ENCODE measurements around the gene RIMBP2. TPM values are rescaled to one million over a fixed set of nuclear protein-coding genes. Genes with fewer than 3 reads are reported as not detected.

RIMBP2 gene
- total RNA-seq, 5 donors from 2014 or later (not counting 1 experiment from before 2014, with no cell fraction given) = 0.10 to 0.38 TPM; not detected in 3

GRCh38 chr12:130357241-130357640 lies 358.9 kb downstream of the RIMBP2 start:
- ChIA-PET POLR2A (no interaction called here), CTCF (no interaction called here)
- Mint-ChIP-seq H3K27me3 (peaks cover 8 to 21% of the 10 kb centered on the region in 2 donors), H3K27ac (no peak overlapping the region), H3K4me3 (no peak overlapping the region), H3K9me3 (peaks cover 0 to 6% (median 5%) of the 10 kb centered on the region in 3 donors), H3K4me1 (no peaks in the 10 kb centered on the region), H3K36me3 (no peaks in the 10 kb centered on the region)
- H3K9me3 ChIP-seq = no peaks in the 10 kb centered on the region
- H3K27ac ChIP-seq (ENCODE audit: low read length) = no peak overlapping the region
- H3K4me1 ChIP-seq (ENCODE audit: control insufficient read depth in 1 of 2, extremely low read depth in 1 of 2, insufficient read depth in 2 of 2, low read length in 2 of 2) = no peaks in the 10 kb centered on the region
- H3K36me3 ChIP-seq (ENCODE audit: control insufficient read depth in 2 of 2, extremely low read depth in 1 of 2, insufficient read depth in 1 of 2, low read length in 1 of 2) = no peaks in the 10 kb centered on the region
- peaks cover 0 to 5% of the 10 kb centered on the region in 2 experiments for H3K27me3 ChIP-seq (replicated peaks in 1 of 2; ENCODE audit: control insufficient read depth in 2 of 2, extremely low read depth in 1 of 2, insufficient read depth in 2 of 2, low read length in 1 of 2)
- DNase-seq (no peak), ATAC-seq (replicated peaks in 1 of 4) (no peak)
- H3K4me3 ChIP-seq (ENCODE audit: control insufficient read depth in 1 of 2, extremely low read depth in 1 of 2, low read length in 1 of 2) = no peak overlapping the region
- 86% methylated on average over 7 of the region's 8 CpGs for WGBS (ENCODE audit: insufficient coverage)

GRCh38 chr12:130356222-130356621 lies 359.9 kb downstream of the RIMBP2 start:
- CTCF ChIA-PET = no interaction called here
- Histone ChIP-seq H3K4me1 (ENCODE audit: control insufficient read depth in 1 of 2, extremely low read depth in 1 of 2, insufficient read depth in 2 of 2, low read length in 2 of 2) (no peaks in the 10 kb centered on the region), H3K27ac (ENCODE audit: low read length) (no peak overlapping the region), H3K4me3 (ENCODE audit: control insufficient read depth in 1 of 2, extremely low read depth in 1 of 2, low read length in 1 of 2) (no peak overlapping the region), H3K27me3 (replicated peaks in 1 of 2; ENCODE audit: control insufficient read depth in 2 of 2, extremely low read depth in 1 of 2, insufficient read depth in 2 of 2, low read length in 1 of 2) (peaks cover 0 to 5% of the 10 kb centered on the region in 2 experiments), H3K9me3 (no peaks in the 10 kb centered on the region), H3K36me3 (ENCODE audit: control insufficient read depth in 2 of 2, extremely low read depth in 1 of 2, insufficient read depth in 1 of 2, low read length in 1 of 2) (no peaks in the 10 kb centered on the region)
- H3K27me3 Mint-ChIP-seq = peaks cover 8 to 27% of the 10 kb centered on the region in 2 donors
- POLR2A ChIA-PET = no interaction called here
- DNase-seq = no peak
- no peak overlapping the region for H3K27ac Mint-ChIP-seq
- 63% methylated on average over 5 of the region's 8 CpGs for WGBS (ENCODE audit: insufficient coverage)
- H3K9me3 Mint-ChIP-seq = peaks cover 0 to 6% (median 5%) of the 10 kb centered on the region in 3 donors
- no peak for ATAC-seq (replicated peaks in 1 of 4)
- no peak overlapping the region for H3K4me3 Mint-ChIP-seq
- no peaks in the 10 kb centered on the region for H3K4me1 Mint-ChIP-seq
- H3K36me3 Mint-ChIP-seq = no peaks in the 10 kb centered on the region

GRCh38 chr12:130354407-130354806 lies 361.7 kb downstream of the RIMBP2 start:
- ATAC-seq (replicated peaks in 1 of 4) (no peak), DNase-seq (no peak)
- WGBS (ENCODE audit: insufficient coverage) = 72% methylated on average over 7 of the region's 7 CpGs
- Histone ChIP-seq H3K4me1 (ENCODE audit: control insufficient read depth in 1 of 2, extremely low read depth in 1 of 2, insufficient read depth in 2 of 2, low read length in 2 of 2) (no peaks in the 10 kb centered on the region), H3K27me3 (replicated peaks in 1 of 2; ENCODE audit: control insufficient read depth in 2 of 2, extremely low read depth in 1 of 2, insufficient read depth in 2 of 2, low read length in 1 of 2) (peaks cover 0 to 5% of the 10 kb centered on the region in 2 experiments), H3K36me3 (ENCODE audit: control insufficient read depth in 2 of 2, extremely low read depth in 1 of 2, insufficient read depth in 1 of 2, low read length in 1 of 2) (no peaks in the 10 kb centered on the region), H3K27ac (ENCODE audit: low read length) (no peak overlapping the region), H3K4me3 (ENCODE audit: control insufficient read depth in 1 of 2, extremely low read depth in 1 of 2, low read length in 1 of 2) (no peak overlapping the region), H3K9me3 (no peaks in the 10 kb centered on the region)
- ChIA-PET CTCF (no interaction called here), POLR2A (no interaction called here)
- Mint-ChIP-seq H3K27me3 (peaks cover 8 to 24% of the 10 kb centered on the region in 2 donors), H3K9me3 (peaks cover 0 to 6% (median 5%) of the 10 kb centered on the region in 3 donors), H3K36me3 (no peaks in the 10 kb centered on the region), H3K4me1 (no peaks in the 10 kb centered on the region), H3K4me3 (no peak overlapping the region), H3K27ac (no peak overlapping the region)

- DNase-seq (no peak), ATAC-seq (replicated peaks in 1 of 4) (no peak)
- POLR2A ChIA-PET = no interaction called here
- Histone ChIP-seq H3K4me3 (ENCODE audit: control insufficient read depth in 1 of 2, extremely low read depth in 1 of 2, low read length in 1 of 2) (no peak overlapping the region), H3K9me3 (no peaks in the 10 kb centered on the region), H3K27me3 (replicated peaks in 1 of 2; ENCODE audit: control insufficient read depth in 2 of 2, extremely low read depth in 1 of 2, insufficient read depth in 2 of 2, low read length in 1 of 2) (peaks cover 0 to 4% of the 10 kb centered on the region in 2 experiments), H3K27ac (ENCODE audit: low read length) (no peak overlapping the region), H3K4me1 (ENCODE audit: control insufficient read depth in 1 of 2, extremely low read depth in 1 of 2, insufficient read depth in 2 of 2, low read length in 2 of 2) (no peaks in the 10 kb centered on the region), H3K36me3 (ENCODE audit: control insufficient read depth in 2 of 2, extremely low read depth in 1 of 2, insufficient read depth in 1 of 2, low read length in 1 of 2) (no peaks in the 10 kb centered on the region)
- CTCF ChIA-PET = interaction anchor here in 1 of 2 donors (0.6 kb wide), 1 partner anchor 18 kb away, joined by 3 read pairs; no protein-coding TSS in a partner anchor
- H3K27me3 Mint-ChIP-seq = peaks cover 7 to 20% of the 10 kb centered on the region in 2 donors
- no peak overlapping the region for H3K27ac Mint-ChIP-seq
- H3K4me3 Mint-ChIP-seq = no peak overlapping the region
- no peaks in the 10 kb centered on the region for H3K36me3 Mint-ChIP-seq
- H3K4me1 Mint-ChIP-seq = no peaks in the 10 kb centered on the region
- peaks cover 0 to 6% (median 5%) of the 10 kb centered on the region in 3 donors for H3K9me3 Mint-ChIP-seq
Measured at GRCh38 chr12:130353081-130353480, 363.0 kb downstream of the RIMBP2 start.

- peaks cover 0 to 6% (median 5%) of the 10 kb centered on the region in 3 donors for H3K9me3 Mint-ChIP-seq
Measured at GRCh38 chr12:130351326-130351725, 364.8 kb downstream of the RIMBP2 start.

GRCh38 chr12:130350715-130351114 lies 365.4 kb downstream of the RIMBP2 start:
- no peak overlapping the region for H3K27ac Mint-ChIP-seq

More at GRCh38 chr12:130351326-130351725, 364.8 kb downstream of the RIMBP2 start:
- no peak overlapping the region for H3K27ac ChIP-seq (ENCODE audit: low read length)
- 40% methylated on average over 2 of the region's 5 CpGs for WGBS (ENCODE audit: insufficient coverage)
- no peak for DNase-seq
- Mint-ChIP-seq H3K27me3 (peaks cover 7 to 16% of the 10 kb centered on the region in 2 donors), H3K4me3 (no peak overlapping the region), H3K4me1 (no peaks in the 10 kb centered on the region), H3K27ac (no peak overlapping the region), H3K36me3 (no peaks in the 10 kb centered on the region)
- no peaks in the 10 kb centered on the region for H3K9me3 ChIP-seq
- H3K4me1 ChIP-seq (ENCODE audit: control insufficient read depth in 1 of 2, extremely low read depth in 1 of 2, insufficient read depth in 2 of 2, low read length in 2 of 2) = no peaks in the 10 kb centered on the region
- no peak for ATAC-seq (replicated peaks in 1 of 4)
- H3K36me3 ChIP-seq (ENCODE audit: control insufficient read depth in 2 of 2, extremely low read depth in 1 of 2, insufficient read depth in 1 of 2, low read length in 1 of 2) = no peaks in the 10 kb centered on the region
- ChIA-PET CTCF (no interaction called here), POLR2A (no interaction called here)
- no peak overlapping the region for H3K4me3 ChIP-seq (ENCODE audit: control insufficient read depth in 1 of 2, extremely low read depth in 1 of 2, low read length in 1 of 2)
- no peaks in the 10 kb centered on the region for H3K27me3 ChIP-seq (replicated peaks in 1 of 2; ENCODE audit: control insufficient read depth in 2 of 2, extremely low read depth in 1 of 2, insufficient read depth in 2 of 2, low read length in 1 of 2)

GRCh38 chr12:130347588-130347987 lies 368.5 kb downstream of the RIMBP2 start:
- Histone ChIP-seq H3K36me3 (ENCODE audit: control insufficient read depth in 2 of 2, extremely low read depth in 1 of 2, insufficient read depth in 1 of 2, low read length in 1 of 2) (no peaks in the 10 kb centered on the region), H3K9me3 (no peaks in the 10 kb centered on the region), H3K4me1 (ENCODE audit: control insufficient read depth in 1 of 2, extremely low read depth in 1 of 2, insufficient read depth in 2 of 2, low read length in 2 of 2) (no peaks in the 10 kb centered on the region), H3K4me3 (ENCODE audit: control insufficient read depth in 1 of 2, extremely low read depth in 1 of 2, low read length in 1 of 2) (no peak overlapping the region), H3K27me3 (replicated peaks in 1 of 2; ENCODE audit: control insufficient read depth in 2 of 2, extremely low read depth in 1 of 2, insufficient read depth in 2 of 2, low read length in 1 of 2) (no peaks in the 10 kb centered on the region), H3K27ac (ENCODE audit: low read length) (no peak overlapping the region)
- ATAC-seq (replicated peaks in 1 of 4) (no peak), DNase-seq (no peak)
- Mint-ChIP-seq H3K4me3 (no peak overlapping the region), H3K36me3 (no peaks in the 10 kb centered on the region), H3K9me3 (no peaks in the 10 kb centered on the region), H3K27me3 (peaks cover 6 to 16% of the 10 kb centered on the region in 2 donors), H3K4me1 (no peaks in the 10 kb centered on the region), H3K27ac (no peak overlapping the region)
- ChIA-PET POLR2A (no interaction called here), CTCF (no interaction called here)
- WGBS (ENCODE audit: insufficient coverage) = 50% methylated on average over 1 of the region's 7 CpGs

More at GRCh38 chr12:130350715-130351114, 365.4 kb downstream of the RIMBP2 start:
- Mint-ChIP-seq H3K4me1 (no peaks in the 10 kb centered on the region), H3K4me3 (no peak overlapping the region), H3K27me3 (peaks cover 7 to 16% of the 10 kb centered on the region in 2 donors), H3K9me3 (peaks cover 0 to 6% (median 5%) of the 10 kb centered on the region in 3 donors), H3K36me3 (no peaks in the 10 kb centered on the region)
- Histone ChIP-seq H3K4me1 (ENCODE audit: control insufficient read depth in 1 of 2, extremely low read depth in 1 of 2, insufficient read depth in 2 of 2, low read length in 2 of 2) (no peaks in the 10 kb centered on the region), H3K36me3 (ENCODE audit: control insufficient read depth in 2 of 2, extremely low read depth in 1 of 2, insufficient read depth in 1 of 2, low read length in 1 of 2) (no peaks in the 10 kb centered on the region), H3K9me3 (no peaks in the 10 kb centered on the region), H3K27ac (ENCODE audit: low read length) (no peak overlapping the region), H3K27me3 (replicated peaks in 1 of 2; ENCODE audit: control insufficient read depth in 2 of 2, extremely low read depth in 1 of 2, insufficient read depth in 2 of 2, low read length in 1 of 2) (no peaks in the 10 kb centered on the region), H3K4me3 (ENCODE audit: control insufficient read depth in 1 of 2, extremely low read depth in 1 of 2, low read length in 1 of 2) (no peak overlapping the region)
- ChIA-PET POLR2A (no interaction called here), CTCF (no interaction called here)
- no peak for DNase-seq
- no peak for ATAC-seq (replicated peaks in 1 of 4)
- 100% methylated on average over 1 of the region's 2 CpGs for WGBS (ENCODE audit: insufficient coverage)

Data from T-cell (primary cell).